AG09309 (cell line): Measurements from ENCODE around the gene NAMPT.

Source experiments
- DNase-seq: peaks from one replicate; pipeline ENCODE4 v3.0.0-alpha.2; 2010; ENCODE audit warnings: low read depth
- H3K4me3 ChIP-seq: 2 replicates; pipeline ENCODE4 v1.5.1; 2011; ENCODE audit warnings: mild to moderate bottlenecking, low read depth, low read length, moderate library complexity; ENCODE audit not compliant: control insufficient read depth
- TF ChIP-seq, protein P1 (sequence below): IDR thresholded peaks from 2 replicates; pipeline ENCODE4 v1.5.1; 2011; ENCODE audit warnings: mild to moderate bottlenecking, low read depth, low read length, inconsistent platforms; ENCODE audit not compliant: insufficient read depth, control insufficient read depth; ENCODE audit errors: missing control alignments

NAMPT gene

GRCh38 chr7:106224797-106225196 is 60.0 kb downstream of the NAMPT start:
- TF ChIP-seq, protein P1, sequence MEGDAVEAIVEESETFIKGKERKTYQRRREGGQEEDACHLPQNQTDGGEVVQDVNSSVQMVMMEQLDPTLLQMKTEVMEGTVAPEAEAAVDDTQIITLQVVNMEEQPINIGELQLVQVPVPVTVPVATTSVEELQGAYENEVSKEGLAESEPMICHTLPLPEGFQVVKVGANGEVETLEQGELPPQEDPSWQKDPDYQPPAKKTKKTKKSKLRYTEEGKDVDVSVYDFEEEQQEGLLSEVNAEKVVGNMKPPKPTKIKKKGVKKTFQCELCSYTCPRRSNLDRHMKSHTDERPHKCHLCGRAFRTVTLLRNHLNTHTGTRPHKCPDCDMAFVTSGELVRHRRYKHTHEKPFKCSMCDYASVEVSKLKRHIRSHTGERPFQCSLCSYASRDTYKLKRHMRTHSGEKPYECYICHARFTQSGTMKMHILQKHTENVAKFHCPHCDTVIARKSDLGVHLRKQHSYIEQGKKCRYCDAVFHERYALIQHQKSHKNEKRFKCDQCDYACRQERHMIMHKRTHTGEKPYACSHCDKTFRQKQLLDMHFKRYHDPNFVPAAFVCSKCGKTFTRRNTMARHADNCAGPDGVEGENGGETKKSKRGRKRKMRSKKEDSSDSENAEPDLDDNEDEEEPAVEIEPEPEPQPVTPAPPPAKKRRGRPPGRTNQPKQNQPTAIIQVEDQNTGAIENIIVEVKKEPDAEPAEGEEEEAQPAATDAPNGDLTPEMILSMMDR = no peak
- DNase-seq = no peak
- H3K4me3 ChIP-seq = no peak overlapping the region

DNA sequence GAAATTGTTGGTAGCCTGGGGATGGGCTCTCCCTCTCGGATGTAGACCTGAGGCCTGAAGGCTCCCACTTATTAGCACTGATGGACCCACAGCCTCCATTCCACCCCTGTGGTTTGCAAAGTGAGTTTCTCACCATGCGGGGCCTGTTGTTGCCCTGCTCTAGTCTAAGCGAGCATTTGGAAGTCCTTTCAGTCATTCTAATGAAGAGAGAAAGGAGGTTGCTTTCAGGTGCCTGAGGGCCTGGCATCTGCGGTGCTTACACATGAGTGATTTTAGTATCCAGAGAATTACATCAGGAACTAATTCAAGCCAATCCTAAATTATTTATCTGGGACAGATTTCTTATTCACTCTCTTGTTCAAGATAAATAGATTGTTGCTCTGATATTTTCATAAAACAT is 61.6 kb downstream of the NAMPT start:
- H3K4me3 ChIP-seq = no peak overlapping the region
- TF ChIP-seq, protein P1 = no peak

DNA sequence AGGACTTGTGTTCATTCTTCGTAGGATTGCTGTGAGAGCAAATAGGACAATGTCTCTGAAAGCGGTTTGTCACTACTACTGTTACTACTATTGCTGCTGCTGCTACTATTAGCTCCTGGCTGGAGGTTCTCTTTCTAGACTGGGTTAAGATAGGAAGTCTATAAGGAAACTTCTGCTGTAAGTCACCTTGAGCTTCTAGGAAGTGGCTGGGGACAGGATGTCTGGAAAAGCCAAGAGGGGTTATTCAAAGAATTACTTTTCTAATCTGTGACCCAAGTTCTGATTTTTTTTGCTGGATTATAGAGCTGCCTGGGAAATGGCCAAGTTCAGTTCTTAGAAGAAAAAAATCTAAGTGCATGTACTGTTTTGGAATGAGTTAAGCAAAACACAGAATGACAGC is 62.2 kb downstream of the NAMPT start:
- no peak overlapping the region for H3K4me3 ChIP-seq
- DNase-seq = no peak
- TF ChIP-seq, protein P1 = no peak

More for the DNA sequence above, 61.6 kb downstream of the NAMPT start:
- no peak for DNase-seq

- TF ChIP-seq, protein P1 = no peak
- no peak for DNase-seq
- no peak overlapping the region for H3K4me3 ChIP-seq
Measured at GRCh38 chr7:106220307-106220706, 64.5 kb downstream of the NAMPT start.

- H3K4me3 ChIP-seq = no peak overlapping the region
- TF ChIP-seq, protein P1 = no peak
- no peak for DNase-seq
Measured at GRCh38 chr7:106219170-106219569, 65.6 kb downstream of the NAMPT start.

DNA sequence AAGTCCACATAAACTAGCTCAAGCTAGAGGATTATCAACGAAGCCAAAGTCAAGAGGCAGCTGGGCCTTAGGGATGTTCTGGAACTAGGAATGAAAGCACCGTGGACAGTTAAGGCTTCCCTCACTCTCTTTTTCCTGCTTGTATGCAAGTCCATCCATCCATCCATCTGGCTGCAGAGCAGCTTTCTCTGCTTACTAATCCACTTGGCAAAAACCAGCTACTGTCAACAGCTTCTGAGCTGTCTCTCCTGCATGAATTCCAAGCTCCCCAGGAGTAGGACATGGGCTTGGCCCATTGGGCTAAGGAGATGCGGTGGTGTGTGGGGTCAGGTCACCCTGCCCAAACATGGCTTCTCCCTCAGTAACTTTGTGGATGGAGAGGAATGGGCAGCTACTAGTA is 66.2 kb downstream of the NAMPT start:
- no peak overlapping the region for H3K4me3 ChIP-seq
- TF ChIP-seq, protein P1 = no peak

More for the DNA sequence above, 66.2 kb downstream of the NAMPT start:
- DNase-seq = no peak
